CD4-positive, alpha-beta T cell treated with Interleukin-6 for 4 hours (primary cell): ENCODE measurements around the gene TAF1B.

Experiments
- DNase-seq: peaks from one replicate; pipeline ENCODE4 v3.0.0-alpha.2; 2020; ENCODE audit warnings: mixed read lengths

The TAF1B gene

DNA sequence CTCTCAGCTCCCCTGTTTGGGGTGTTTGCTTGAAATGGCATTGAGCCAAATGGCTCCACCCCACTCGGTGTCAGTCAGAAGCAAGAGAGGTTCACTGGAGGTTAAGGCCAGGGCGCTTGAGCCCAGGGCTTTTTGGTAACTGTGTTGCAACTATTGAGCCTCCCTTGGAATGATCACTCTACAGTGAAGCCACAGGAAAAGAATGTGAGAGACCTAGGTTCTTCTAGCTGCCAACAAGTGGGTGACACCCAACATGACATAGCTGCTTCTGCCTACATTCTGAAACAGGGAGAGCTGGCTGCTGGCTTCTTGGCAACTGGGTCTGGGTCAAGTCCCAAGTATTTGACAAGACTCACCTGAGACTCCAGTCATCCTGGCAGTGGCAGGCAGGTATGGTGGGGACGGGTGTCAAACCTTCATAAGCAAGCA lies 101.1 kb downstream of the TAF1B start:
- no peak for DNase-seq

- DNase-seq = no peak
Measured at GRCh38 chr2:9945596-9945995, 102.3 kb downstream of the TAF1B start.

DNA sequence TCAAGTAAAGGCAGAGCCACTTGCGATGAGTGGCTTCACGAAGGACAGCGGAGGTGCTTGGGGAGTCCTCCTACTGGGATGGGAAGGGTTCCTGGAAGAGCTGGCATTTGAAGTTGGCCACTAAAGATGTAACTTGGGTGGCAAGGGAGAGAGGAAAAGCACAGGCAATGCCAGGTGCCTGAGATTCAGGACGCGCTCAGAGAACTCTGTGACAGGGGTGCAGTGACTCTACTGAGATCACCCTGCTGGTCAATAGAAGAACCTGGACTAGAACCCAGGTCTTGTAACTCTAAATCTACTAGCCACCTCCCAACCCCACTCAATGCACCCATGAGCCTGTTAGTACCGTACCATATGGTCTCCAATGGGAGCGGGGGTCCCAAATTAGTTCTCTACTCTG lies 102.8 kb downstream of the TAF1B start:
- no peak for DNase-seq

- no peak for DNase-seq
Measured at GRCh38 chr2:9946818-9947217, 103.5 kb downstream of the TAF1B start.

DNA sequence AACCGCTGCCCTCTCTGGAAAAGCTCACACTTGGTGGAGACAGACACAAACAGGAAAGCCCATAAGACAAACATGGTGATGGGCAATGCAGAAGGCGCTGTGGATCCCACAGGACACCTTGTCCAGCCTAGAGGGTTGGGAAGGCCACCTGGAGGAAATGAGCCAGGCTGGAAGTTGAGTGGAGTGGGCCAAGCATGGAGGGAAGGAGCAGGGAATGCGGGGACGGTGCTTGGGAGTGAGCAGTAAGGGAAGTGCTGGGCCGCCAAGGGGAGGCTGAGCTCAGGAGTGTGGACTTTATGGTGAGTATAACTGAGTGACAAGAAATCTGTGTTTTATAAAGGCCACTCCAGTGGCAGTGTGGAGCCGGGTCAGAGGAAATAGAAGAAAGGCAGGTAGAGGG lies 105.4 kb downstream of the TAF1B start:
- DNase-seq = no peak

DNA sequence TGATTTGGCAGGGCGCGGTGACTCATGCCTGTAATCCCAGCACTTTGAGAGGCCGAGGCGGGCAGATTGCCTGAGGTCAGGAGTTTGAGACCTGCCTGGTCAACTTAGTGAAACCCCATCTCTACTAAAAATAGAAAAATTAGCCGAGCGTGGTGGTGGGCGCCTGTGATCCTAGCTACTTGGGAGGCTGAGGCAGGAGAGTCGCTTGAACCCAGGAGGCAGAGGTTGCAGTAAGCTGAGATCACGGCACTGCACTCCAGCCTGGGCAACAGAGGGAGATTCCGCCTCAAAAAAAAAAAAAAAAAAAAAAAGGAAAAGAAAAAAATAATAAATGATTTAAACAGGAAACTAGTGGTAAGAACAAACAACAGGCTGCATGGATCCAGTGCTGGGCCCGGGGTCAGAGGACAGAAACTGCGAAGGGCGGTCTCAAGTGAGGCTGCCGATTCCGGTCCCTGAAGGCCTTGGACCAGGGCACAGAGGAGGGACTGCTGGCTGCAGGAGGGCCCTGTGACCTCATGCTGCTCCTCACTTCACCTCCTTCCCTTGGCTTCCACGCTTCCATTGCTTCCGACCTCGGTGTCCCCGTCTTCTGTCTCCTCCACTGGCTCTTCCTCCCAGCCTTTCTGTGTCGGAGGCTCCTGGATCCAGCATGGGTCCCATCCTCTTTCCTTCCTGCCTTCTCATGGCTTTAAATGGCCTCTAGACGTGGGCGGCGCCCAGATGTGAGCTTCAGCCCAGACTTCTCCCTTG lies 106.1 kb downstream of the TAF1B start:
- no peak for DNase-seq

- no peak for DNase-seq
Measured at GRCh38 chr2:9949992-9950520, 106.8 kb downstream of the TAF1B start.

DNA sequence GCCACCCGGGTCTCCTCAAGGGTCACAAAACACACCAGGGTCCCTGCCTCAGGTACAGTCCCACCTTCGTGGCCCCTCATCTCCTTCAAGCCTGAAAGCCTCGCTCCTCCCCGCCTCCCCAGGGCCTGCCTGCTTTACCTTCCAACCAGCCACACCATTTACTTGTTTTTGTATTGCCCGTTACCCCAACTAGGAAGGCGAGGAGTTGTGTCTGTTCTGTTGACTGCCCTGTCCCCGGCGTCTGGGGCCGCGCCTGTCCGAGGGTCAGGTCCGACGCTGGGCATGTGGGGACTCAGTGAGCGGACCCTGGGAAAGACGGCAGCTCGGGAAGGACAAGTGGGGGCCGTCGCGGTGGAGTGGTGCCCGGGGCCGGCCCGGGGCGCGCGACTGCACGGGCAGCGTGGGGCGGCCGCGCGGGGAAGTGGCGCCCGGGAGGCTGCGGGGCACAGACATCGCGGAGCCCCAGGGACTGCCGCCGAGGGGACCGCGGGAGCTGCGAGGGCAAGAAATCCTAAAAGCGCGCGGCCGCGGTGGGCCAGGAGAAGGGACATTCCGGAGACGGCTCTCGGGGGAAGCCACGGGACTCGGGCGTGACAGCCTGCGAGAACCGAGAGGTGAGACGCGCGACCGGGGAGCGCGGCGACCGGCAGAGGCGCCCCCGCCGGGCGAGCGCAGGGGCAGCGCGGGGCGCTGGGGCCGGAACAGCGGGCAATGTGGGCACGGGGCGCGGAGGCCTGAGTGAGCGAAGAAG lies 107.4 kb downstream of the TAF1B start:
- DNase-seq = peak; percentile 55

GRCh38 chr2:9951272-9951521 lies 107.9 kb downstream of the TAF1B start:
- no peak for DNase-seq

- peak; percentile 94 for DNase-seq
Measured at GRCh38 chr2:9951522-9952285, 108.4 kb downstream of the TAF1B start, which contains the start of gene GRHL1. TSS of gene GRHL1 (plus strand) at chr2:9951693. CDS start at chr2:9951834, 141 bp downstream.

DNA sequence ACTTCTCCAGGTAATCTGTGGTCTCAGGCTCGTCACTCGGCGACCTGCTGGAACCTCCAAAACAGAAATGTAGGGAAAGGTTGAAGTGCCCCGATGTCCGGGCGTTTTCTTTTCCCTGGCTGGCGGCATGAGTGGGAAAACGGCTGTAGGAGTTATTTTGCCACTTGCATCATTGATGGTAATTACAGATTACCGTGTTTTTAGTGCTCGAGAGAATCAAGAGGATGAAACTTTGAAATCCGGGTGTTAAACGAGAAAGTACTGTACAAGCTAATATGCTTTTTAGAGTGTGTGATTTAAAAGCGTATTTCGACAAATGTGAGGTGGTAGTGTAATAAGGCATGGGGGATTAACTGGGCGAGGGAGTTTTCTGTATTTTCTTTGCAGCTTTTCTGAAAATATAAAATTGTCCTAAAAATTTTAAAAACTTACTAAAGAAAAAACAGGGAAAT lies 109.0 kb downstream of the TAF1B start:
- peak; percentile 8 for DNase-seq

GRCh38 chr2:9952856-9953503 lies 109.7 kb downstream of the TAF1B start:
- no peak for DNase-seq

- DNase-seq = no peak
Measured at GRCh38 chr2:9954136-9954535, 110.9 kb downstream of the TAF1B start.

GRCh38 chr2:9958057-9958456 lies 114.8 kb downstream of the TAF1B start:
- no peak for DNase-seq

- DNase-seq = no peak
Measured at GRCh38 chr2:9959262-9959661, 116.0 kb downstream of the TAF1B start.

DNA sequence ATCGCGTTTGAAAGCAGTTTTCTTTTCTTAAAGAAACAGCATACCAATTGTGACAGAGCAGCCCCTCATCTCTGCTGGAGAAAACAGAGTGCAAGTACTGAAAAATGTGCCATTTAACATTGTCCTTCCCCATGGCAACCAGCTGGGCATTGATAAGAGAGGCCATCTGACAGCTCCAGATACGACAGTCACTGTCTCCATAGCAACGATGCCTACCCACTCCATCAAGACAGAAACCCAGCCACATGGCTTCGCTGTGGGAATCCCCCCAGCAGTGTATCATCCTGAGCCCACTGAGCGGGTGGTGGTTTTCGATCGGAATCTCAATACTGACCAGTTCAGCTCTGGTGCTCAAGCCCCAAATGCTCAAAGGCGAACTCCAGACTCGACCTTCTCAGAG lies 117.7 kb downstream of the TAF1B start:
- DNase-seq = no peak

GRCh38 chr2:9964334-9964980 lies 121.2 kb downstream of the TAF1B start:
- no peak for DNase-seq

GRCh38 chr2:9965119-9965822 lies 122.0 kb downstream of the TAF1B start:
- DNase-seq = no peak

- DNase-seq = no peak
Measured at GRCh38 chr2:9966491-9967022, 123.3 kb downstream of the TAF1B start.

DNA sequence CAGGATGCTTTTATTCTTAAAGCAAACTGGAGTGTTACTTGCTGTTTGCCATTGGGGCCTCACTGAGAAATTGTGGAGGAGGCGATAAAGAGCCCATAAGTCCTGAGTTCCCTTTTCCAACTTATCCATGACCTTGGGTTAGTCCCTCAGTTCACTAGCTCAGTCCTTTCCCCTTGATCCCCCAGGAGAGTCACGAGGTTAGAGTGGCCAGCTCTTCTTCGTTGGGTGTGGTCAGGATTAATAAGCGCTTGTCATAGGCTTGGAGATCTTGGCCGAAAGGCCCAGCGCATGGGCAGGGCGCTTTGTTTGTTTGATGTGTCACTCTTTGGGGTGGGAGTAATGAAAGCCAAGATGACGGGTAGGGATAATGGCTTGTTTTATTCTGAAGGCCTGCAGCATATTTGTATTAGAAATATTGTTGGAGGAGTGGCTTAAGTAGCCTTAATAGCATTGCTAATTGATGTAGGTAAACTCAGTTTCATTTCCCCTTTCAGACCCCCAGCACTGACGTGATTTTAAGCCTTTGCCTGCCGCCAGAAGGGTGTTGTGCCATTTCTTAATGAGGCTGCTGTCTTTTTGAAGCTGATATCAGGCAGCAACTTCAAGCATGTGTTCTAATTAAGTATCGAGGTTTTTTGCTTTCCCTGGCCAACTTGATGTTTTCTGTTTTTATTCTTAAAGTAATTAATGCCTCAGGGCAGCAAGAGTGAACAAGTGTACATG lies 123.9 kb downstream of the TAF1B start:
- DNase-seq = no peak
